ENCODE results near the gene CHD1L. TPM values are rescaled to one million over a fixed set of nuclear protein-coding genes. Genes with fewer than 3 reads are reported as not detected.

CHD1L gene
- polyA plus RNA-seq, 1 donor (not counting 4 experiments of a cell fraction or from before 2014, with no cell fraction given): 49.2 TPM

GRCh38 chr1:147264158-147264768, 21.8 kb downstream of the CHD1L start:
- FAIRE-seq (no peak), DNase-seq (ENCODE audit: low read depth, low spot score) (no peak)
- Histone ChIP-seq H3K79me2 (ENCODE audit: control insufficient read depth, insufficient read depth, low read length) (no peaks in the 10 kb centered on the region), H3K4me2 (ENCODE audit: control insufficient read depth, extremely low read depth, insufficient read depth, low read depth, low read length) (no peak overlapping the region), H3K27ac (ENCODE audit: control insufficient read depth, insufficient read depth, low read length) (no peak overlapping the region), H3K4me3 (ENCODE audit: control insufficient read depth in 2 of 3, extremely low read depth in 1 of 3, insufficient read depth in 2 of 3, low read depth in 1 of 3, low read length in 3 of 3) (no peak overlapping the region), H3K9ac (ENCODE audit: control insufficient read depth, extremely low read depth, insufficient read depth, low read length) (no peak overlapping the region), H3K36me3 (ENCODE audit: control insufficient read depth in 2 of 2, extremely low read depth in 1 of 2, insufficient read depth in 2 of 2, low read length in 2 of 2) (peaks cover 9 to 22% of the 10 kb centered on the region in 2 experiments), H3K9me1 (ENCODE audit: control insufficient read depth, extremely low read depth, insufficient read depth, low read length) (no peaks in the 10 kb centered on the region), H4K20me1 (ENCODE audit: control insufficient read depth, extremely low read depth, insufficient read depth, low read length) (no peaks in the 10 kb centered on the region), H3K9me3 (ENCODE audit: control insufficient read depth, low read depth, low read length) (no peaks in the 10 kb centered on the region), H2AFZ (ENCODE audit: control insufficient read depth, low read length) (no peak overlapping the region), H3K4me1 (ENCODE audit: control insufficient read depth, extremely low read depth, insufficient read depth, low read length) (peaks cover 9% of the 10 kb centered on the region), H3K27me3 (ENCODE audit: control insufficient read depth, extremely low read depth, insufficient read depth, low read length) (no peaks in the 10 kb centered on the region)
- TF ChIP-seq CTCF (optimal IDR thresholded peaks at IDR 0.05 in 1 of 3, IDR thresholded peaks at IDR 0.05 in 1 of 3, conservative IDR thresholded peaks at IDR 0.05 in 1 of 3; ENCODE audit: extremely low read depth in 1 of 3, insufficient read depth in 2 of 3, low read length in 3 of 3) (no peak), EZH2 (IDR thresholded peaks at IDR 0.05; ENCODE audit: low read length) (no peak)
- dilution Hi-C loops (cut with MboI; ENCODE audit: extremely low pct_ligation_motif_present, low sequenced_read_pairs): no loop called here

GRCh38 chr1:147266381-147266780, 23.9 kb downstream of the CHD1L start:
- no peaks in the 10 kb centered on the region for H3K27me3 ChIP-seq (ENCODE audit: control insufficient read depth, extremely low read depth, insufficient read depth, low read length)
- FAIRE-seq (no peak), DNase-seq (ENCODE audit: low read depth, low spot score) (no peak)
- no peaks in the 10 kb centered on the region for H4K20me1 ChIP-seq (ENCODE audit: control insufficient read depth, extremely low read depth, insufficient read depth, low read length)
- no peaks in the 10 kb centered on the region for H3K9me1 ChIP-seq (ENCODE audit: control insufficient read depth, extremely low read depth, insufficient read depth, low read length)
- no peak overlapping the region for H2AFZ ChIP-seq (ENCODE audit: control insufficient read depth, low read length)
- H3K36me3 ChIP-seq (ENCODE audit: control insufficient read depth in 2 of 2, extremely low read depth in 1 of 2, insufficient read depth in 2 of 2, low read length in 2 of 2): peaks cover 11 to 21% of the 10 kb centered on the region in 2 experiments
- H3K9me3 ChIP-seq (ENCODE audit: control insufficient read depth, low read depth, low read length): no peaks in the 10 kb centered on the region
- no peak overlapping the region for H3K9ac ChIP-seq (ENCODE audit: control insufficient read depth, extremely low read depth, insufficient read depth, low read length)
- dilution Hi-C loops (cut with MboI; ENCODE audit: extremely low pct_ligation_motif_present, low sequenced_read_pairs): no loop called here
- no peak overlapping the region for H3K27ac ChIP-seq (ENCODE audit: control insufficient read depth, insufficient read depth, low read length)
- H3K79me2 ChIP-seq (ENCODE audit: control insufficient read depth, insufficient read depth, low read length): no peaks in the 10 kb centered on the region
- peaks cover 9% of the 10 kb centered on the region for H3K4me1 ChIP-seq (ENCODE audit: control insufficient read depth, extremely low read depth, insufficient read depth, low read length)
- H3K4me2 ChIP-seq (ENCODE audit: control insufficient read depth, extremely low read depth, insufficient read depth, low read depth, low read length): no peak overlapping the region
- H3K4me3 ChIP-seq (ENCODE audit: control insufficient read depth in 2 of 3, extremely low read depth in 1 of 3, insufficient read depth in 2 of 3, low read depth in 1 of 3, low read length in 3 of 3): no peak overlapping the region
- TF ChIP-seq EZH2 (IDR thresholded peaks at IDR 0.05; ENCODE audit: low read length): no peak

GRCh38 chr1:147267711-147268110, 25.2 kb downstream of the CHD1L start:
- dilution Hi-C loops (cut with MboI; ENCODE audit: extremely low pct_ligation_motif_present, low sequenced_read_pairs): no loop called here
- Histone ChIP-seq H3K27me3 (ENCODE audit: control insufficient read depth, extremely low read depth, insufficient read depth, low read length) (no peaks in the 10 kb centered on the region), H3K9me3 (ENCODE audit: control insufficient read depth, low read depth, low read length) (no peaks in the 10 kb centered on the region), H4K20me1 (ENCODE audit: control insufficient read depth, extremely low read depth, insufficient read depth, low read length) (no peaks in the 10 kb centered on the region), H3K4me2 (ENCODE audit: control insufficient read depth, extremely low read depth, insufficient read depth, low read depth, low read length) (no peak overlapping the region), H3K9ac (ENCODE audit: control insufficient read depth, extremely low read depth, insufficient read depth, low read length) (no peak overlapping the region), H3K27ac (ENCODE audit: control insufficient read depth, insufficient read depth, low read length) (no peak overlapping the region), H3K4me1 (ENCODE audit: control insufficient read depth, extremely low read depth, insufficient read depth, low read length) (peaks cover 11% of the 10 kb centered on the region), H2AFZ (ENCODE audit: control insufficient read depth, low read length) (no peak overlapping the region), H3K36me3 (ENCODE audit: control insufficient read depth in 2 of 2, extremely low read depth in 1 of 2, insufficient read depth in 2 of 2, low read length in 2 of 2) (peaks cover 15 to 32% of the 10 kb centered on the region in 2 experiments), H3K4me3 (ENCODE audit: control insufficient read depth in 2 of 3, extremely low read depth in 1 of 3, insufficient read depth in 2 of 3, low read depth in 1 of 3, low read length in 3 of 3) (no peak overlapping the region), H3K9me1 (ENCODE audit: control insufficient read depth, extremely low read depth, insufficient read depth, low read length) (no peaks in the 10 kb centered on the region), H3K79me2 (ENCODE audit: control insufficient read depth, insufficient read depth, low read length) (no peaks in the 10 kb centered on the region)
- no peak for DNase-seq (ENCODE audit: low read depth, low spot score)
- TF ChIP-seq EZH2 (IDR thresholded peaks at IDR 0.05; ENCODE audit: low read length) (no peak), CTCF (optimal IDR thresholded peaks at IDR 0.05 in 1 of 3, IDR thresholded peaks at IDR 0.05 in 1 of 3, conservative IDR thresholded peaks at IDR 0.05 in 1 of 3; ENCODE audit: extremely low read depth in 1 of 3, insufficient read depth in 2 of 3, low read length in 3 of 3) (no peak)
- no peak for FAIRE-seq
